Liver (tissue), 9 donors: ENCODE data around the gene TENM3. TPM values are rescaled to one million over a fixed set of nuclear protein-coding genes. Genes with fewer than 3 reads are reported as not detected.

Source experiments
- DNase-seq: peaks from one replicate; pipeline ENCODE4 v3.0.0-alpha.2; 2017; ENCODE audit warnings: low spot score
- H3K27ac ChIP-seq, 2 donors: one replicate each; pipeline ENCODE4 v1.7.0; 2013; ENCODE audit warnings: inconsistent platforms in 2 of 2, low read length in 2 of 2, control low read depth in 1 of 2, low read depth in 1 of 2, mild to moderate bottlenecking in 1 of 2
- H3K27me3 ChIP-seq, 4 donors: one replicate each; pipeline versions ENCODE4 v1.6.1 to v1.7.0; 2013; ENCODE audit warnings: low read length in 3 of 4, inconsistent platforms in 1 of 4, mild to moderate bottlenecking in 1 of 4, moderate library complexity in 1 of 4; ENCODE audit not compliant: control insufficient read depth in 4 of 4, insufficient read depth in 4 of 4
- H3K36me3 ChIP-seq, 4 donors: one replicate each; pipeline versions ENCODE4 v1.6.1 to v1.7.0; 2013; ENCODE audit warnings: low read length in 3 of 4, mild to moderate bottlenecking in 3 of 4, low read depth in 1 of 4, moderate library complexity in 1 of 4; ENCODE audit not compliant: control insufficient read depth in 4 of 4, insufficient read depth in 3 of 4
- H3K4me1 ChIP-seq, 4 donors: one replicate each; pipeline versions ENCODE4 v1.6.1 to v1.7.0; 2013; ENCODE audit warnings: low read length in 3 of 4, mild to moderate bottlenecking in 3 of 4, moderate library complexity in 1 of 4; ENCODE audit not compliant: control insufficient read depth in 4 of 4, insufficient read depth in 4 of 4
- H3K4me3 ChIP-seq, 3 donors: one replicate each; pipeline versions ENCODE4 v1.6.1 to v1.7.0; 2013; ENCODE audit warnings: low read length in 3 of 3, control low read depth in 1 of 3, low read depth in 1 of 3, mild to moderate bottlenecking in 1 of 3
- H3K9ac ChIP-seq, 2 donors: one replicate each; pipeline ENCODE4 v1.7.0; 2013; ENCODE audit warnings: low read length in 2 of 2, mild to moderate bottlenecking in 2 of 2, moderate library complexity in 2 of 2, control low read depth in 1 of 2, low read depth in 1 of 2
- H3K9me3 ChIP-seq, 4 donors: one replicate each; pipeline versions ENCODE4 v1.6.1 to v1.7.0; 2013; ENCODE audit warnings: low read length in 3 of 4; ENCODE audit not compliant: control insufficient read depth in 4 of 4
- EGR1 ChIP-seq, 2 donors: IDR thresholded peaks; 2 replicates each; pipeline ENCODE4 v1.6.1; 2016 to 2018; ENCODE audit warnings: antibody characterized with exemption in 2 of 2, low read depth in 2 of 2
- FOXA1 ChIP-seq: IDR thresholded peaks from 2 replicates; pipeline ENCODE4 v1.6.1; 2016; ENCODE audit warnings: antibody characterized with exemption
- FOXA2 ChIP-seq: IDR thresholded peaks from 2 replicates; pipeline ENCODE4 v1.6.1; 2016; ENCODE audit warnings: antibody characterized with exemption
- GABPA ChIP-seq, 2 donors: IDR thresholded peaks in 1 of 2; conservative IDR thresholded peaks in 1 of 2; 2 replicates each; pipeline ENCODE4 v1.6.1; 2016; ENCODE audit warnings: antibody characterized with exemption in 2 of 2, mild to moderate bottlenecking in 1 of 2, moderate library complexity in 1 of 2
- HNF4A ChIP-seq, 2 donors: conservative IDR thresholded peaks; 2 replicates each; pipeline ENCODE4 v1.6.1; 2016; ENCODE audit warnings: antibody characterized with exemption in 2 of 2, mild to moderate bottlenecking in 2 of 2
- HNF4G ChIP-seq: IDR thresholded peaks from 2 replicates; pipeline ENCODE4 v1.6.1; 2016; ENCODE audit warnings: antibody characterized with exemption
- JUND ChIP-seq, 2 donors: IDR thresholded peaks; 2 replicates each; pipeline ENCODE4 v1.6.1; 2016; ENCODE audit warnings: antibody characterized with exemption in 2 of 2
- NR2F2 ChIP-seq: IDR thresholded peaks from 2 replicates; pipeline ENCODE4 v1.6.1; 2016; ENCODE audit warnings: antibody characterized with exemption
- RAD21 ChIP-seq, 2 donors: IDR thresholded peaks; 2 replicates each; pipeline ENCODE4 v1.6.1; 2016; ENCODE audit warnings: antibody characterized with exemption in 2 of 2, mild to moderate bottlenecking in 2 of 2
- REST ChIP-seq: IDR thresholded peaks from 2 replicates; pipeline ENCODE4 v1.6.1; 2016; ENCODE audit warnings: antibody characterized with exemption, mild to moderate bottlenecking
- SP1 ChIP-seq: IDR thresholded peaks from 2 replicates; pipeline ENCODE4 v1.6.1; 2018; ENCODE audit warnings: antibody characterized with exemption, mild to moderate bottlenecking
- TAF1 ChIP-seq: conservative IDR thresholded peaks from 2 replicates; pipeline ENCODE4 v1.6.1; 2016; ENCODE audit warnings: antibody characterized with exemption, mild to moderate bottlenecking
- YY1 ChIP-seq: IDR thresholded peaks from 2 replicates; pipeline ENCODE4 v1.6.1; 2016; ENCODE audit warnings: antibody characterized with exemption, mild to moderate bottlenecking
- ZBTB33 ChIP-seq: IDR thresholded peaks from 2 replicates; pipeline ENCODE4 v1.6.1; 2016; ENCODE audit warnings: antibody characterized with exemption
- WGBS: extraction: QIAGEN DNeasy Blood & Tissue Kit; methylation state at CpG from one replicate; pipeline ENCODE4 v1.1.7; 2013; 5-methylcytosine and 5-hydroxymethylcytosine counted together
- polyA plus RNA-seq, 2 donors: library from polyadenylated mRNA; stranded (reverse) in 1 of 2; unstranded in 1 of 2; fragments of 200-250 nt in 1 of 2; fragments of >200 nt in 1 of 2; fragmentation: Nextera tagmentation in 1 of 2; extraction: Ambion mirVana in 1 of 2; gene quantifications; one replicate each; pipeline versions ENCODE4 v1.2.1 to v1.2.3, GENCODE V29; 2013 to 2015
- total RNA-seq, 2 donors: library from RNA; depleted of rRNA; stranded (reverse); fragments of >200 nt; gene quantifications; one replicate each; pipeline ENCODE4 v1.2.3, GENCODE V29; 2014
- TF ChIP-seq, protein P1 (sequence below): fragments of 150-350 bp; IDR thresholded peaks from 2 replicates; pipeline ENCODE4 v1.5.1; 2017; ENCODE audit warnings: improper control_type of control experiment, low read depth, low read length; ENCODE audit not compliant: missing input control
- TF ChIP-seq, protein P2 (sequence below): IDR thresholded peaks from 2 replicates; pipeline ENCODE4 v1.6.1; 2016; ENCODE audit warnings: antibody characterized with exemption
- TF ChIP-seq, protein P3 (sequence below): IDR thresholded peaks from 2 replicates; pipeline ENCODE4 v1.6.1; 2016; ENCODE audit warnings: antibody characterized with exemption
- donor health status: healthy.
- donor health status: healthy.
- donor health status: healthy.
- donor health status: healthy.
- donor health status: healthy.

Gene TENM3
- total and polyA plus RNA-seq, 4 donors: 0.32 to 16.8 (median 0.70) TPM

DNA sequence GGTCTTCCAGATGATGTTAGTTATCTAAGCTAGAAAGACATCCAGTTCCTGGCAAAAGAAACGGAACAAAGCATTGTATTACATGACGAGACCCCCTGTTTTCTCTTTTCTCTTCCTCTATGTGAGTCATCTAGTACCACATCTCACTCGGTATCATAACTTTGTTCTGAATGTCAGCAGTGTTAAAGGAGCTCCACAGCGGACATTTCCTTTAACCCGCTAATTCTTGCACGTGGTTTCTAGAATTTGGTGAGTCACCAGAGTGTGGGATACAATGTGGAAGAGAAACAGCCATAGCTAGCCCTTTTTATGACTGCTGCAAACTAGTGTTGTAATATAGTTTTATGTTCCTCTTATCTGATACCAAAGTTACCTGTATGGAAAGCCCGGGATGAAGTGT is 243.7 kb downstream of the TENM3 start:
- no peak overlapping the region for H3K9ac ChIP-seq
- DNase-seq: no peak
- no peaks in the 10 kb centered on the region for H3K27me3 ChIP-seq
- no peaks in the 10 kb centered on the region for H3K36me3 ChIP-seq
- H3K4me1 ChIP-seq: no peaks in the 10 kb centered on the region
- WGBS: 89% methylated on average over 7 of the region's 7 CpGs
- no peak overlapping the region for H3K4me3 ChIP-seq
- H3K9me3 ChIP-seq: no peaks in the 10 kb centered on the region
- no peak overlapping the region for H3K27ac ChIP-seq
- no peak for TF ChIP-seq NR2F2
- no peak for TF ChIP-seq HNF4G
- no peak for TF ChIP-seq JUND (IDR thresholded peaks at IDR 0.05)
- TF ChIP-seq REST: no peak
- no peak for TF ChIP-seq ZBTB33
- TF ChIP-seq FOXA2: no peak
- TF ChIP-seq, protein P1, sequence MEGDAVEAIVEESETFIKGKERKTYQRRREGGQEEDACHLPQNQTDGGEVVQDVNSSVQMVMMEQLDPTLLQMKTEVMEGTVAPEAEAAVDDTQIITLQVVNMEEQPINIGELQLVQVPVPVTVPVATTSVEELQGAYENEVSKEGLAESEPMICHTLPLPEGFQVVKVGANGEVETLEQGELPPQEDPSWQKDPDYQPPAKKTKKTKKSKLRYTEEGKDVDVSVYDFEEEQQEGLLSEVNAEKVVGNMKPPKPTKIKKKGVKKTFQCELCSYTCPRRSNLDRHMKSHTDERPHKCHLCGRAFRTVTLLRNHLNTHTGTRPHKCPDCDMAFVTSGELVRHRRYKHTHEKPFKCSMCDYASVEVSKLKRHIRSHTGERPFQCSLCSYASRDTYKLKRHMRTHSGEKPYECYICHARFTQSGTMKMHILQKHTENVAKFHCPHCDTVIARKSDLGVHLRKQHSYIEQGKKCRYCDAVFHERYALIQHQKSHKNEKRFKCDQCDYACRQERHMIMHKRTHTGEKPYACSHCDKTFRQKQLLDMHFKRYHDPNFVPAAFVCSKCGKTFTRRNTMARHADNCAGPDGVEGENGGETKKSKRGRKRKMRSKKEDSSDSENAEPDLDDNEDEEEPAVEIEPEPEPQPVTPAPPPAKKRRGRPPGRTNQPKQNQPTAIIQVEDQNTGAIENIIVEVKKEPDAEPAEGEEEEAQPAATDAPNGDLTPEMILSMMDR: no peak
- no peak for TF ChIP-seq RAD21 (IDR thresholded peaks at IDR 0.05)
- TF ChIP-seq EGR1 (IDR thresholded peaks at IDR 0.05; ENCODE audit: low read depth in 2 of 2): no peak
- no peak for TF ChIP-seq SP1
- TF ChIP-seq, protein P2, sequence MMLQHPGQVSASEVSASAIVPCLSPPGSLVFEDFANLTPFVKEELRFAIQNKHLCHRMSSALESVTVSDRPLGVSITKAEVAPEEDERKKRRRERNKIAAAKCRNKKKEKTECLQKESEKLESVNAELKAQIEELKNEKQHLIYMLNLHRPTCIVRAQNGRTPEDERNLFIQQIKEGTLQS: no peak
- TF ChIP-seq, protein P3, sequence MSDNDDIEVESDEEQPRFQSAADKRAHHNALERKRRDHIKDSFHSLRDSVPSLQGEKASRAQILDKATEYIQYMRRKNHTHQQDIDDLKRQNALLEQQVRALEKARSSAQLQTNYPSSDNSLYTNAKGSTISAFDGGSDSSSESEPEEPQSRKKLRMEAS: no peak
- TF ChIP-seq GABPA (IDR thresholded peaks at IDR 0.05 in 1 of 2, conservative IDR thresholded peaks at IDR 0.05 in 1 of 2): no peak
- no peak for TF ChIP-seq YY1
- TF ChIP-seq TAF1: no peak

GRCh38 chr4:182488896-182489295 is 245.7 kb downstream of the TENM3 start:
- H3K4me1 ChIP-seq: no peaks in the 10 kb centered on the region
- 43% methylated on average over 2 of the region's 2 CpGs for WGBS
- H3K9me3 ChIP-seq: no peaks in the 10 kb centered on the region
- no peak overlapping the region for H3K9ac ChIP-seq
- DNase-seq: no peak
- H3K4me3 ChIP-seq: no peak overlapping the region
- H3K27ac ChIP-seq: no peak overlapping the region
- no peaks in the 10 kb centered on the region for H3K36me3 ChIP-seq
- no peaks in the 10 kb centered on the region for H3K27me3 ChIP-seq
- TF ChIP-seq YY1 (no peak), FOXA1 (no peak), HNF4A (conservative IDR thresholded peaks at IDR 0.05) (no peak), GABPA (IDR thresholded peaks at IDR 0.05 in 1 of 2, conservative IDR thresholded peaks at IDR 0.05 in 1 of 2) (no peak), ZBTB33 (no peak), REST (no peak)
- TF ChIP-seq, protein P3: no peak
- TF ChIP-seq, protein P2: no peak
